ENCODE measurements around the gene SCUBE1. TPM values are rescaled to one million over a fixed set of nuclear protein-coding genes. Genes with fewer than 3 reads are reported as not detected.

The SCUBE1 gene
- total RNA-seq, 4 donors from 2014 or later, result 0.68 to 6.4 (median 1.7) TPM

DNA sequence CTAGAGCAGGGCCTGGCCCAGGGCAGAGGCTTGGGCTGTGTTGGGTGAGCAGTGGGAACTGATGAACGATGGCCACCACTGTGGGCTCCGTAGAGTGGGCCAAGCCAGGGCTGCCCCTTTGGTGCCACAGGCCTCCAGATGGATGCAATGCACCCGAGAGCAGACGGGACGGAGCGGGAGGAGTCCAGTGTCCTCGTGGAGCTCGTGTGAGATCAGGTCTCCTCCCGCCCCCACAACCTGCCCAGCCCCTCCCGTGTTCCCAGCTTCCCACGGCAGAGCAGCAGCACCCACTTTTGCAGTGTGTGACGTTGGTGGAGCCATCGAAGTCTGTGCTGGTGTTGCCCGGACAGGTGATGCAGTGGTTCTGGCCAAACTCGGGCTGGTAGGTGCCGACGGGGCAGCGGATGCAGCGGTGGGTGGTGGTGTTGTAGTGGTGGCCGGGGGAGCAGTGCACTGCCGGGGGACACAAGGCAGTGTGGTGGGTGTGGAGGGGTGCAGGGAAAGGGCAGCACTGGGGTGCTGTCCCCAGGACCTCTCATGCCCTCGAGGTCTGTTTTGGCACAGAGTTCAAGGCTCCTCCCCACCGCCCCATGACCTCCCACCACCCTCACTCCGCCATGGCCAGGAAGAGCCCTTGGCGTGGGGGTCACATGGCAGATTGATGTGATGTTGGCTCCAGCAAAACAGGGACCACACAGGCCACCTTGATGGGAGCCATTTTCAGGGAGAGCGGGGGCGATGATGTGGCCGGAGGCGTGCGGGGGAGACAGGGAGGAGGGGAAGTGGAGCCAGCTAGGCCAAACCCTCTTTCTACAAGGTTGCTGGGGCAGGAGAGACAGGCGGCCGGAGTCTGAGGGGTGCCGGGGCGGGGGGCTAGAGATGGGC is 132.3 kb downstream of the SCUBE1 start:
- Histone ChIP-seq H3K27me3 (no peaks in the 10 kb centered on the region), H3K27ac (no peak overlapping the region), H3K36me3 (no peaks in the 10 kb centered on the region), H3K4me3 (no peak overlapping the region), H3K4me1 (no peaks in the 10 kb centered on the region), H3K9me3 (no peaks in the 10 kb centered on the region)
- in situ Hi-C loops (cut with MboI; ENCODE audit: low pct_ligation_motif_present in 1 of 4, low pct_unique_long_range_greater_than_20kb in 1 of 4, low sequenced_read_pairs in 3 of 4), result no loop called here
- intact Hi-C loops (cut with DNase I; ENCODE audit: low total_unique reads), result no loop called here
- no peak for TF ChIP-seq POLR2AphosphoS5 (IDR thresholded peaks at IDR 0.05)
- TF ChIP-seq POLR2A (IDR thresholded peaks at IDR 0.05), result no peak
- no peak for TF ChIP-seq EP300 (IDR thresholded peaks at IDR 0.05; ENCODE audit: low read depth)
- TF ChIP-seq, protein P1, sequence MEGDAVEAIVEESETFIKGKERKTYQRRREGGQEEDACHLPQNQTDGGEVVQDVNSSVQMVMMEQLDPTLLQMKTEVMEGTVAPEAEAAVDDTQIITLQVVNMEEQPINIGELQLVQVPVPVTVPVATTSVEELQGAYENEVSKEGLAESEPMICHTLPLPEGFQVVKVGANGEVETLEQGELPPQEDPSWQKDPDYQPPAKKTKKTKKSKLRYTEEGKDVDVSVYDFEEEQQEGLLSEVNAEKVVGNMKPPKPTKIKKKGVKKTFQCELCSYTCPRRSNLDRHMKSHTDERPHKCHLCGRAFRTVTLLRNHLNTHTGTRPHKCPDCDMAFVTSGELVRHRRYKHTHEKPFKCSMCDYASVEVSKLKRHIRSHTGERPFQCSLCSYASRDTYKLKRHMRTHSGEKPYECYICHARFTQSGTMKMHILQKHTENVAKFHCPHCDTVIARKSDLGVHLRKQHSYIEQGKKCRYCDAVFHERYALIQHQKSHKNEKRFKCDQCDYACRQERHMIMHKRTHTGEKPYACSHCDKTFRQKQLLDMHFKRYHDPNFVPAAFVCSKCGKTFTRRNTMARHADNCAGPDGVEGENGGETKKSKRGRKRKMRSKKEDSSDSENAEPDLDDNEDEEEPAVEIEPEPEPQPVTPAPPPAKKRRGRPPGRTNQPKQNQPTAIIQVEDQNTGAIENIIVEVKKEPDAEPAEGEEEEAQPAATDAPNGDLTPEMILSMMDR (IDR thresholded peaks at IDR 0.05), result no peak
- DNase-seq, result no peak
- WGBS, 2 donors (ENCODE audit: low coverage in 1 of 2), result 86% methylated on average over 34 of the region's 34 CpGs; no CpG with 5 or more reads in 1 of the 2 donors

DNA sequence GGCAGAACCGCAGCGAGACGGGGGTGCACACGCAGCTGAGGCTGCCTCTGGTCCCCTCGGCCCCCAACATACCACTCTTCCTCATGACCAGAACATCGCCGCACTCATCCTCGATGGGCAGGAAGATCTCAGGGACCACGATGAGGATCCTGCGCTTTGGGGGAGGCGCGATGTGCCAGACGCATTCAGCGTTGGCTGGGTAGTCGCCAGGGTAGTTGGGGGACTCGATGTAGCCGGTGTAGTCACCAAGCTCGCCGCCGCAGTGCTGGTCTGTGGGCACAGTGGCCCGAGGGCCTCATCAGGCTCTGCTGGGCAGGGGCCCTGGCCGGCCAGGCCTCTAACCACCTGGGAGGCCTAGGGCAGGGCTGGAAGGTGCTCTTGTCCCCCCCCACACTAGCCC is 133.2 kb downstream of the SCUBE1 start:
- WGBS, 2 donors (ENCODE audit: low coverage in 1 of 2), result 89% methylated on average over 7 of the region's 22 CpGs; no CpG with 5 or more reads in 1 of the 2 donors

DNA sequence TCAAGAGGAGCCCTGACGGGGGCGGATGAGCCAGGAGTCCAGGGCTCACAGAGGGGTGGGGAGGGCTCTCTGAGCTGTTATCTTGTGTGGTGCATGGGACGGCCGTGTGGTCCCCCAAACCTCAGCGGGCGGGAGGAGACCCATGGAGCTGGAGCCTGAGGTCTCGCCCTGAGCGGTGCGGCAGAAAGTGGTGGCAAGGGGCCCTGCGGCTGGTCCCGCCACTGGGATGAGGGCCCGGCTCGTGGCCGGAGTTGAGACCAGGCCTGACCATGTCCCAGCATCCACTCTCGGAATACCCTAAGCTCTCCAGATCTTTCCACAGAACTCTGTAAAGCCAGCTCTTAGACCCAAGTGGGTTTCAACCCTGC is 133.7 kb downstream of the SCUBE1 start:
- Histone ChIP-seq H3K27ac (no peak overlapping the region), H3K27me3 (no peaks in the 10 kb centered on the region), H3K4me3 (no peak overlapping the region), H3K36me3 (no peaks in the 10 kb centered on the region), H3K4me1 (no peaks in the 10 kb centered on the region), H3K9me3 (no peaks in the 10 kb centered on the region)
- TF ChIP-seq, protein P1 (IDR thresholded peaks at IDR 0.05), result no peak
- TF ChIP-seq POLR2AphosphoS5 (IDR thresholded peaks at IDR 0.05) (no peak), EP300 (IDR thresholded peaks at IDR 0.05; ENCODE audit: low read depth) (no peak), POLR2A (IDR thresholded peaks at IDR 0.05) (no peak)
- in situ Hi-C loops (cut with MboI; ENCODE audit: low pct_ligation_motif_present in 1 of 4, low pct_unique_long_range_greater_than_20kb in 1 of 4, low sequenced_read_pairs in 3 of 4) (no loop called here), intact Hi-C loops (cut with DNase I; ENCODE audit: low total_unique reads) (loop anchor here (5.0 kb wide), 1 partner anchor 273 kb away; no protein-coding TSS in a partner anchor)
- DNase-seq, result no peak
- WGBS, 2 donors (ENCODE audit: low coverage in 1 of 2), result 86% methylated on average over 13 of the region's 15 CpGs; no CpG with 5 or more reads in 1 of the 2 donors

More for the DNA sequence above, 133.2 kb downstream of the SCUBE1 start:
- Histone ChIP-seq H3K27me3 (no peaks in the 10 kb centered on the region), H3K9me3 (no peaks in the 10 kb centered on the region), H3K4me1 (no peaks in the 10 kb centered on the region), H3K36me3 (no peaks in the 10 kb centered on the region), H3K27ac (no peak overlapping the region), H3K4me3 (no peak overlapping the region)
- DNase-seq, result no peak
- in situ Hi-C loops (cut with MboI; ENCODE audit: low pct_ligation_motif_present in 1 of 4, low pct_unique_long_range_greater_than_20kb in 1 of 4, low sequenced_read_pairs in 3 of 4), result no loop called here
- TF ChIP-seq, protein P1 (IDR thresholded peaks at IDR 0.05), result no peak
- no peak for TF ChIP-seq POLR2AphosphoS5 (IDR thresholded peaks at IDR 0.05)
- no peak for TF ChIP-seq POLR2A (IDR thresholded peaks at IDR 0.05)
- TF ChIP-seq EP300 (IDR thresholded peaks at IDR 0.05; ENCODE audit: low read depth), result no peak
- intact Hi-C loops (cut with DNase I; ENCODE audit: low total_unique reads), result loop anchor here (5.0 kb wide), 1 partner anchor 272 kb away; no protein-coding TSS in a partner anchor

DNA sequence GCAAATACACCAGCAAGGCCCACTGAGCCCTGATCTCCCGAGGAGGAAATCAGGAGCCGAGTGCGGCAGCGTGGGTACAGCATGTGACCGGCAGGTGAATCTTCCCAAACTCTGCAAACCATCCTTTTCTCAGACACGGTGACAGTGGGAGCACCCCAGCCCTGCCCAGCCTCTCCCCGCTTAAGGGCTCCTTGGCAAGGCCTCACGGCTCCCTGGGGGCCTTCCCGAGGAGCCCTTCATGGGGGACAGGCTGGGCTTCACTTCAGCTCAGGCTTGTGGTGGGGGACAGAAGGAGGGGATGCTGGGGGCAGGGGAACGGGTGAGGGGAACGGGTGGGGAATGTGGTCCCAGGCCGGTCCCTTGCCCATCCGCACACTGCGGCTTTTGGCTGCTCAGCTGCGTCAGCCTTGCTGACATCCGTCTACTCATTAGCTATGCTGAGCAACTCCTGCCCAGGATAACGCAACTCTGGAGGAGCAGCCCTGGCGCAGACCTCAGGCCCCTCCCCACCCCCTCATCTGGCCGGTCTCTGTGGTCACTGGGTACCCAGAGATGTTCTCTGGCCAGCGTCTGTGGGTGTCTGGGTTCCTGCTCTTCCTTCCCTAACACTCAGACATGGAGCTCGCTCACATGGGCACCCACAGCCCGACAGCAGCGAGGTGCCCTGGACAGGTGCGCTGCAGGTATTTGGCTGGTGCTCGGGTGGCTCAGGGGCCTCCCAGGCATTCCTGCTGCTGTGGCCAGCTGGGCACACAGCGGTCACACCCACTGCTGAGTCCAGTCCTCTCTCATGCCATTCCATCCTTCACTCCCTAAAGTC is 134.3 kb downstream of the SCUBE1 start:
- Histone ChIP-seq H3K9me3 (no peaks in the 10 kb centered on the region), H3K27ac (no peak overlapping the region), H3K4me3 (no peak overlapping the region), H3K27me3 (no peaks in the 10 kb centered on the region), H3K4me1 (no peaks in the 10 kb centered on the region), H3K36me3 (no peaks in the 10 kb centered on the region)
- intact Hi-C loops (cut with DNase I; ENCODE audit: low total_unique reads) (loop anchor here (5.0 kb wide), 1 partner anchor 273 kb away; no protein-coding TSS in a partner anchor), in situ Hi-C loops (cut with MboI; ENCODE audit: low pct_ligation_motif_present in 1 of 4, low pct_unique_long_range_greater_than_20kb in 1 of 4, low sequenced_read_pairs in 3 of 4) (no loop called here)
- TF ChIP-seq POLR2AphosphoS5 (IDR thresholded peaks at IDR 0.05) (no peak), EP300 (IDR thresholded peaks at IDR 0.05; ENCODE audit: low read depth) (no peak), POLR2A (IDR thresholded peaks at IDR 0.05) (no peak)
- TF ChIP-seq, protein P1 (IDR thresholded peaks at IDR 0.05), result no peak
- 84% methylated on average over 23 of the region's 26 CpGs; no CpG with 5 or more reads in 1 of the 2 donors for WGBS, 2 donors (ENCODE audit: low coverage in 1 of 2)
- DNase-seq, result no peak
